Endodermal cell (in vitro differentiated cells): ENCODE results near the gene CENPT. TPM values are rescaled to one million over a fixed set of nuclear protein-coding genes. Genes with fewer than 3 reads are reported as not detected.

Experiments used
- DNase-seq: peaks from one replicate; pipeline ENCODE4 v3.0.0-alpha.2; 2017
- H3K27ac ChIP-seq: 2 replicates; pipeline ENCODE4 v1.5.1; 2013; ENCODE audit warnings: mild to moderate bottlenecking, low read depth, low read length, moderate library complexity
- H3K27me3 ChIP-seq: 2 replicates; pipeline ENCODE4 v1.6.1; 2013; ENCODE audit warnings: mild to moderate bottlenecking, low read length, moderate library complexity; ENCODE audit not compliant: insufficient read depth, control insufficient read depth, poor library complexity, severe bottlenecking
- H3K36me3 ChIP-seq: 2 replicates; pipeline ENCODE4 v1.7.0; 2013; ENCODE audit warnings: mild to moderate bottlenecking, low read length, moderate library complexity; ENCODE audit not compliant: control insufficient read depth, insufficient read depth
- H3K4me1 ChIP-seq: one replicate; pipeline ENCODE4 v1.7.0; 2013; ENCODE audit warnings: low read length; ENCODE audit not compliant: control insufficient read depth, insufficient read depth
- H3K4me3 ChIP-seq: 2 replicates; pipeline ENCODE4 v1.5.1; 2013; ENCODE audit warnings: mild to moderate bottlenecking, low read length, moderate library complexity
- H3K9ac ChIP-seq: 2 replicates; pipeline ENCODE4 v1.6.1; 2013; ENCODE audit warnings: mild to moderate bottlenecking, low read length, moderate library complexity; ENCODE audit not compliant: poor library complexity, severe bottlenecking; ENCODE audit errors: extremely low read depth
- H3K9me3 ChIP-seq: 2 replicates; pipeline ENCODE4 v1.6.1; 2013; ENCODE audit warnings: mild to moderate bottlenecking, low read length, moderate library complexity; ENCODE audit not compliant: control insufficient read depth
- H3K27ac Mint-ChIP-seq: 2 replicates; pipeline ENCODE4 v1.8.0; 2020; ENCODE audit warnings: mixed read lengths
- H3K27me3 Mint-ChIP-seq: 2 replicates; pipeline ENCODE4 v1.8.0; 2021; ENCODE audit warnings: mild to moderate bottlenecking, mixed read lengths; ENCODE audit not compliant: insufficient read depth
- H3K36me3 Mint-ChIP-seq: 2 replicates; pipeline ENCODE4 v1.8.0; 2020; ENCODE audit warnings: low read depth, mixed read lengths
- H3K4me1 Mint-ChIP-seq: 2 replicates; pipeline ENCODE4 v1.8.0; 2020; ENCODE audit warnings: mixed read lengths
- H3K4me3 Mint-ChIP-seq: 2 replicates; pipeline ENCODE4 v1.8.0; 2020; ENCODE audit warnings: mild to moderate bottlenecking, moderate library complexity, mixed read lengths
- H3K9me3 Mint-ChIP-seq: 2 replicates; pipeline ENCODE4 v1.8.0; 2020; ENCODE audit warnings: mild to moderate bottlenecking, mixed read lengths
- CTCF ChIP-seq: fragments of 200-600 bp; sonication (generic); conservative IDR thresholded peaks from 2 replicates; pipeline ENCODE4 v1.5.0; 2021; ENCODE audit warnings: antibody characterized with exemption, mild to moderate bottlenecking
- WGBS, 2 experiments: methylation state at CpG; one replicate each; pipeline versions ENCODE4 v1.1.5 to v1.1.7; 2013; ENCODE audit warnings: missing lambda C conversion rate in 2 of 2, mixed read lengths in 1 of 2; ENCODE audit not compliant: insufficient coverage in 1 of 2, insufficient read length in 1 of 2; 5-methylcytosine and 5-hydroxymethylcytosine counted together
- total RNA-seq, 2 donors: library from RNA; stranded (reverse); fragmentation: NEBNext Ultra II Directional in 1 of 2; extraction: Animal tissue kit (Norgen Biotek cat#: 25700) in 1 of 2; gene quantifications; 2 replicates in 1 of 2; 3 replicates in 1 of 2; pipeline ENCODE4 v1.2.1, GENCODE V29; 2021

The CENPT gene
- total RNA-seq, 2 donors from 2014 or later = 43.7 to 57.2 TPM

- TF ChIP-seq CTCF = no peak
- peaks cover 13% of the 10 kb centered on the region for H3K4me1 Mint-ChIP-seq
- Histone ChIP-seq H3K27me3 (no peaks in the 10 kb centered on the region), H3K36me3 (peaks cover 68% of the 10 kb centered on the region), H3K27ac (no peak overlapping the region), H3K9ac (no peak overlapping the region), H3K9me3 (no peaks in the 10 kb centered on the region), H3K4me1 (peaks cover 5% of the 10 kb centered on the region), H3K4me3 (no peak overlapping the region)
- no peak overlapping the region for H3K4me3 Mint-ChIP-seq
- no peaks in the 10 kb centered on the region for H3K27me3 Mint-ChIP-seq
- 95 to 100% methylated on average over 6 to 18 of the region's 18 CpGs for WGBS, 2 experiments
- H3K36me3 Mint-ChIP-seq = peaks cover 46% of the 10 kb centered on the region
- no peak for DNase-seq
- H3K27ac Mint-ChIP-seq = no peak overlapping the region
- H3K9me3 Mint-ChIP-seq = no peaks in the 10 kb centered on the region
Measured at GRCh38 chr16:67882374-67883145, 35.1 kb upstream of the CENPT start.

GRCh38 chr16:67881621-67882161 is 34.2 kb upstream of the CENPT start:
- peaks cover 5% of the 10 kb centered on the region for H3K4me1 ChIP-seq
- Mint-ChIP-seq H3K4me3 (no peak overlapping the region), H3K27ac (no peak overlapping the region), H3K27me3 (no peaks in the 10 kb centered on the region), H3K4me1 (peaks cover 12% of the 10 kb centered on the region), H3K36me3 (peaks cover 54% of the 10 kb centered on the region), H3K9me3 (no peaks in the 10 kb centered on the region)
- no peaks in the 10 kb centered on the region for H3K9me3 ChIP-seq
- no peak for TF ChIP-seq CTCF
- no peak overlapping the region for H3K4me3 ChIP-seq
- no peak for DNase-seq
- H3K9ac ChIP-seq = no peak overlapping the region
- no peaks in the 10 kb centered on the region for H3K27me3 ChIP-seq
- WGBS, 2 experiments = 94% methylated on average over 21 of the region's 21 CpGs
- peaks cover 75% of the 10 kb centered on the region for H3K36me3 ChIP-seq
- H3K27ac ChIP-seq = no peak overlapping the region

GRCh38 chr16:67880584-67880983 is 33.1 kb upstream of the CENPT start:
- no peaks in the 10 kb centered on the region for H3K27me3 ChIP-seq
- peaks cover 5% of the 10 kb centered on the region for H3K4me1 ChIP-seq
- peaks cover 79% of the 10 kb centered on the region for H3K36me3 ChIP-seq
- H3K36me3 Mint-ChIP-seq = peaks cover 62% of the 10 kb centered on the region
- H3K27ac ChIP-seq = no peak overlapping the region
- peaks cover 4% of the 10 kb centered on the region for H3K4me1 Mint-ChIP-seq
- H3K27me3 Mint-ChIP-seq = no peaks in the 10 kb centered on the region
- WGBS, 2 experiments = 94 to 98% methylated on average over 8 to 13 of the region's 13 CpGs
- no peak overlapping the region for H3K4me3 ChIP-seq
- no peak overlapping the region for H3K9ac ChIP-seq
- H3K4me3 Mint-ChIP-seq = no peak overlapping the region
- DNase-seq = no peak
- no peaks in the 10 kb centered on the region for H3K9me3 ChIP-seq
- H3K27ac Mint-ChIP-seq = no peak overlapping the region
- no peak for TF ChIP-seq CTCF
- no peaks in the 10 kb centered on the region for H3K9me3 Mint-ChIP-seq
